IMR-90 (cell line): Measurements from ENCODE around the gene PACC1. TPM values are rescaled to one million over a fixed set of nuclear protein-coding genes. Genes with fewer than 3 reads are reported as not detected.

ENCODE experiments used
- ATAC-seq: fragments of 200-7000 bp; cut with Tn5 transposase; 2 replicates; pipeline ENCODE4 v1.9.1; 2020; ENCODE audit warnings: low read depth, mild to moderate bottlenecking, moderate library complexity
- BruUV-seq: library from RNA; stranded (reverse); fragments of 400-500 nt; replicated peaks from 2 replicates; lab custom pipeline; 2021; lab: Mats Ljungman, UMichigan
- CTCF ChIA-PET: fragments of 300-600 bp; formaldehyde crosslinking; extraction: SDS; loops from one replicate; lab custom pipeline; 2021; ENCODE audit warnings: antibody characterized with exemption; lab: Yijun Ruan, JAX
- POLR2A ChIA-PET: fragments of 300-600 bp; sonication (Branson Sonifier 250); formaldehyde crosslinking; loops from one replicate; lab custom pipeline; 2022; ENCODE audit warnings: antibody characterized with exemption; ENCODE audit not compliant: unreplicated experiment; lab: Charles Lee
- DNase-seq: peaks from one replicate; pipeline ENCODE4 v3.0.0; 2013
- H2AFZ ChIP-seq: replicated peaks from 2 replicates; pipeline ENCODE3; 2013; ENCODE audit warnings: low read length, mild to moderate bottlenecking; ENCODE audit not compliant: poor library complexity
- H2AK5ac ChIP-seq: 2 replicates; pipeline ENCODE4 v1.6.1; 2013; ENCODE audit warnings: low read depth, low read length, inconsistent platforms
- H2AK9ac ChIP-seq: replicated peaks from 2 replicates; pipeline ENCODE3; 2013; ENCODE audit warnings: mild to moderate bottlenecking, low read depth, low read length, moderate library complexity; ENCODE audit not compliant: poor library complexity
- H2BK120ac ChIP-seq: 2 replicates; pipeline ENCODE4 v1.6.1; 2013; ENCODE audit warnings: low read depth, low read length, inconsistent platforms
- H2BK15ac ChIP-seq: 3 replicates; pipeline ENCODE4 v1.6.1; 2013; ENCODE audit warnings: low read depth, low read length, inconsistent platforms
- H2BK20ac ChIP-seq: 2 replicates; pipeline ENCODE4 v1.6.1; 2013; ENCODE audit warnings: low read depth, mild to moderate bottlenecking, inconsistent platforms, low read length, moderate library complexity
- H2BK5ac ChIP-seq: 2 replicates; pipeline ENCODE4 v1.6.1; 2013; ENCODE audit warnings: mild to moderate bottlenecking, low read depth, low read length, inconsistent platforms; ENCODE audit not compliant: poor library complexity, severe bottlenecking
- H3K14ac ChIP-seq: replicated peaks from 2 replicates; pipeline ENCODE4 v1.6.1; 2013; ENCODE audit warnings: low read depth, low read length, inconsistent platforms
- H3K18ac ChIP-seq: 2 replicates; pipeline ENCODE4 v1.6.1; 2013; ENCODE audit warnings: low read depth, low read length, control low read depth
- H3K23ac ChIP-seq: 2 replicates; pipeline ENCODE4 v1.6.1; 2013; ENCODE audit warnings: low read depth, low read length, inconsistent platforms
- H3K27ac ChIP-seq: 2 replicates; pipeline ENCODE4 v1.5.1; 2013; ENCODE audit warnings: mild to moderate bottlenecking, control low read depth, low read length; ENCODE audit not compliant: insufficient read depth
- H3K27me3 ChIP-seq: 2 replicates; pipeline ENCODE4 v1.6.1; 2013; ENCODE audit warnings: low read length; ENCODE audit not compliant: control insufficient read depth, insufficient read depth
- H3K36me3 ChIP-seq: 2 replicates; pipeline ENCODE4 v1.6.1; 2013; ENCODE audit warnings: low read length, mixed read lengths; ENCODE audit not compliant: control insufficient read depth, insufficient read depth
- H3K4ac ChIP-seq: 2 replicates; pipeline ENCODE4 v1.6.1; 2013; ENCODE audit warnings: low read depth, low read length, inconsistent platforms
- H3K4me1 ChIP-seq: 2 replicates; pipeline ENCODE4 v1.6.1; 2013; ENCODE audit warnings: low read length, mixed read lengths; ENCODE audit not compliant: control insufficient read depth, insufficient read depth
- H3K4me2 ChIP-seq: 2 replicates; pipeline ENCODE4 v1.6.1; 2013; ENCODE audit warnings: low read depth, mild to moderate bottlenecking, control low read depth, low read length, moderate library complexity
- H3K4me3 ChIP-seq: 2 replicates; pipeline ENCODE4 v1.5.1; 2013; ENCODE audit warnings: low read depth, mild to moderate bottlenecking, control low read depth, low read length, moderate library complexity; ENCODE audit not compliant: insufficient read depth
- H3K56ac ChIP-seq: 2 replicates; pipeline ENCODE4 v1.6.1; 2013; ENCODE audit warnings: low read length, inconsistent platforms; ENCODE audit not compliant: insufficient read depth; ENCODE audit errors: extremely low read depth
- H3K79me1 ChIP-seq, 2 experiments: 2 replicates each; pipeline ENCODE4 v1.6.1; 2013; ENCODE audit warnings: low read length in 2 of 2, inconsistent platforms in 1 of 2, low read depth in 1 of 2
- H3K9ac ChIP-seq: 2 replicates; pipeline ENCODE4 v1.6.1; 2013; ENCODE audit warnings: low read depth, low read length, control low read depth
- H3K9me1 ChIP-seq: 2 replicates; pipeline ENCODE4 v1.6.1; 2013; ENCODE audit warnings: low read length, inconsistent platforms; ENCODE audit not compliant: insufficient read depth
- H3K9me3 ChIP-seq: 2 replicates; pipeline ENCODE4 v1.6.1; 2013; ENCODE audit warnings: low read length; ENCODE audit not compliant: control insufficient read depth, insufficient read depth
- H4K20me1 ChIP-seq: 2 replicates; pipeline ENCODE4 v1.6.1; 2013; ENCODE audit warnings: low read length, inconsistent platforms; ENCODE audit not compliant: insufficient read depth
- H4K5ac ChIP-seq: 2 replicates; pipeline ENCODE4 v1.6.1; 2013; ENCODE audit warnings: mild to moderate bottlenecking, low read depth, low read length, control low read depth
- H4K8ac ChIP-seq, 2 experiments: 2 replicates each; pipeline ENCODE4 v1.6.1; 2013; ENCODE audit warnings: low read depth in 2 of 2, low read length in 2 of 2, control low read depth in 1 of 2, inconsistent platforms in 1 of 2
- H4K91ac ChIP-seq: 2 replicates; pipeline ENCODE4 v1.6.1; 2013; ENCODE audit warnings: low read depth, low read length, inconsistent platforms; ENCODE audit not compliant: insufficient read depth
- FOS ChIP-seq: fragments of 150-350 bp; IDR thresholded peaks from 2 replicates; pipeline ENCODE4 v1.6.1; 2016; ENCODE audit warnings: low read depth, low read length
- MAZ ChIP-seq: IDR thresholded peaks from 2 replicates; pipeline ENCODE4 v1.6.1; 2012; ENCODE audit warnings: low read depth, mild to moderate bottlenecking, low read length, improper control_type of control experiment, moderate library complexity, borderline replicate concordance
- MXI1 ChIP-seq: IDR thresholded peaks from 2 replicates; pipeline ENCODE4 v1.6.1; 2012; ENCODE audit warnings: low read depth, mild to moderate bottlenecking, low read length, moderate library complexity, borderline replicate concordance
- NFE2L2 ChIP-seq: fragments of 150-350 bp; IDR thresholded peaks from 2 replicates; pipeline ENCODE4 v1.6.1; 2016; ENCODE audit warnings: low read depth, mild to moderate bottlenecking, low read length
- RAD21 ChIP-seq: IDR thresholded peaks from 2 replicates; pipeline ENCODE4 v1.6.1; 2012; ENCODE audit warnings: low read length, improper control_type of control experiment
- RCOR1 ChIP-seq: IDR thresholded peaks from 2 replicates; pipeline ENCODE4 v1.6.1; 2012; ENCODE audit warnings: mild to moderate bottlenecking, low read length, improper control_type of control experiment; ENCODE audit not compliant: insufficient replicate concordance
- WGBS, 2 experiments: methylation state at CpG; one replicate each; pipeline versions ENCODE4 v1.1.5 to v1.1.7; 2013; ENCODE audit warnings: missing lambda C conversion rate in 2 of 2; ENCODE audit not compliant: insufficient read length in 1 of 2; ENCODE audit errors: extremely low coverage in 2 of 2; 5-methylcytosine and 5-hydroxymethylcytosine counted together
- dilution Hi-C: fragments of 300-500 bp; cut with HindIII; formaldehyde crosslinking; loops from one replicate; pipeline ENCODE4 v1.14.3; 2018; ENCODE audit warnings: low sequenced_read_pairs; ENCODE audit not compliant: unreplicated experiment
- in situ Hi-C: fragments of 300-500 bp; cut with MboI; formaldehyde crosslinking; loops from 3 replicates; pipeline ENCODE4 v1.14.3; 2019; ENCODE audit warnings: low sequenced_read_pairs, inconsistent platforms, mixed read lengths
- intact Hi-C: fragments of 100-400 bp; cut with micrococcal nuclease; formaldehyde crosslinking; loops from 2 replicates; pipeline ENCODE4 v1.10.0; 2022
- polyA plus RNA-seq, 3 experiments: library from polyadenylated mRNA; depleted of rRNA; stranded (reverse); fragments of >200 nt; gene quantifications; 2 replicates each; pipeline ENCODE4 v1.2.3, GENCODE V29; 2012; ENCODE audit warnings: low replicate concordance in 1 of 3
- total RNA-seq: library from RNA; depleted of rRNA; stranded (reverse); fragments of >200 nt; gene quantifications from 2 replicates; pipeline ENCODE4 v1.2.3, GENCODE V29; 2012
- TF ChIP-seq, protein P1 (sequence below): conservative IDR thresholded peaks from 2 replicates; pipeline ENCODE4 v1.5.1; 2012; ENCODE audit warnings: mild to moderate bottlenecking, low read depth, low read length, improper control_type of control experiment
- TF ChIP-seq, protein P2 (sequence below): fragments of 150-350 bp; IDR thresholded peaks from 2 replicates; pipeline ENCODE4 v1.6.1; 2016; ENCODE audit warnings: low read depth, mild to moderate bottlenecking, low read length, moderate library complexity, borderline replicate concordance

PACC1 gene
- total and polyA plus RNA-seq, 2 of the 4 experiments (the other 2 are of a cell fraction) = 8.6 to 13.4 TPM

DNA sequence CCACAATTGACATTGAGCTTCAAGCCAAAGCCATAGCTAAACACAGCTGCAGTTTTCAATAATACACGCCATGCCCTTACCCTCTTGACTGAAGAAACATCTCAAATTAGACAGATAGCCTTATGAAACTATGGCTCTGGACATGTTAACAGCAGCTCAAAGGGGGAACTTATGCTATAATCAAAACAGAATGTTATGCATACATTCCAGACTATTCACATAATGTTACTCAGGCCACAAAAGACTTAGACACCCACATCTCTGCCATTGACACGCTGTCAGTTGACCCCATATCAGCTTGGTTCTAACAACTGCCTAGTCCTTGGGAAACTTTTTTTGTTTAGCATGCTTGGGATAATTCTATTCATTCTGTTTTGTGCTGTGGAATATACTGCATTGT lies 15.7 kb upstream of the PACC1 start:
- Histone ChIP-seq H3K9me1 (0 out of 2 replicates have a peak, but pooled peaks cover 3% of the 10 kb centered on the region), H3K27me3 (peaks cover 4% of the 10 kb centered on the region; the same call in 1 of the 2 replicates), H2BK120ac (no peak overlapping the region), H4K5ac (no peak overlapping the region), H2BK20ac (no peak overlapping the region), H2BK5ac (peak overlapping the region; percentile 1), H2AFZ (no peak overlapping the region), H2AK5ac (no peak overlapping the region), H2AK9ac (no peak overlapping the region), H3K4me2 (no peak overlapping the region), H4K8ac (no peak overlapping the region), H2BK15ac (no peak overlapping the region), H3K14ac (no peak overlapping the region), H3K4me3 (no peak overlapping the region), H4K91ac (no peak overlapping the region), H3K9ac (no peak overlapping the region), H3K36me3 (no peaks in the 10 kb centered on the region), H4K20me1 (peaks cover 12% of the 10 kb centered on the region; the same call in 1 of the 2 replicates), H3K4ac (no peak overlapping the region), H3K56ac (no peak overlapping the region), H3K18ac (no peak overlapping the region), H3K79me1 (peaks cover 13 to 28% of the 10 kb centered on the region in 2 experiments), H3K23ac (no peak overlapping the region), H3K4me1 (peaks cover 13% of the 10 kb centered on the region; the same call in 1 of the 2 replicates), H3K27ac (peak overlapping the region; percentile 50; the same call in 1 of the 2 replicates), H3K9me3 (no peaks in the 10 kb centered on the region)
- TF ChIP-seq NFE2L2 (no peak), MXI1 (no peak), MAZ (no peak), RAD21 (no peak), RCOR1 (no peak), FOS (no peak)
- TF ChIP-seq, protein P1, sequence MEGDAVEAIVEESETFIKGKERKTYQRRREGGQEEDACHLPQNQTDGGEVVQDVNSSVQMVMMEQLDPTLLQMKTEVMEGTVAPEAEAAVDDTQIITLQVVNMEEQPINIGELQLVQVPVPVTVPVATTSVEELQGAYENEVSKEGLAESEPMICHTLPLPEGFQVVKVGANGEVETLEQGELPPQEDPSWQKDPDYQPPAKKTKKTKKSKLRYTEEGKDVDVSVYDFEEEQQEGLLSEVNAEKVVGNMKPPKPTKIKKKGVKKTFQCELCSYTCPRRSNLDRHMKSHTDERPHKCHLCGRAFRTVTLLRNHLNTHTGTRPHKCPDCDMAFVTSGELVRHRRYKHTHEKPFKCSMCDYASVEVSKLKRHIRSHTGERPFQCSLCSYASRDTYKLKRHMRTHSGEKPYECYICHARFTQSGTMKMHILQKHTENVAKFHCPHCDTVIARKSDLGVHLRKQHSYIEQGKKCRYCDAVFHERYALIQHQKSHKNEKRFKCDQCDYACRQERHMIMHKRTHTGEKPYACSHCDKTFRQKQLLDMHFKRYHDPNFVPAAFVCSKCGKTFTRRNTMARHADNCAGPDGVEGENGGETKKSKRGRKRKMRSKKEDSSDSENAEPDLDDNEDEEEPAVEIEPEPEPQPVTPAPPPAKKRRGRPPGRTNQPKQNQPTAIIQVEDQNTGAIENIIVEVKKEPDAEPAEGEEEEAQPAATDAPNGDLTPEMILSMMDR = no peak
- TF ChIP-seq, protein P2, sequence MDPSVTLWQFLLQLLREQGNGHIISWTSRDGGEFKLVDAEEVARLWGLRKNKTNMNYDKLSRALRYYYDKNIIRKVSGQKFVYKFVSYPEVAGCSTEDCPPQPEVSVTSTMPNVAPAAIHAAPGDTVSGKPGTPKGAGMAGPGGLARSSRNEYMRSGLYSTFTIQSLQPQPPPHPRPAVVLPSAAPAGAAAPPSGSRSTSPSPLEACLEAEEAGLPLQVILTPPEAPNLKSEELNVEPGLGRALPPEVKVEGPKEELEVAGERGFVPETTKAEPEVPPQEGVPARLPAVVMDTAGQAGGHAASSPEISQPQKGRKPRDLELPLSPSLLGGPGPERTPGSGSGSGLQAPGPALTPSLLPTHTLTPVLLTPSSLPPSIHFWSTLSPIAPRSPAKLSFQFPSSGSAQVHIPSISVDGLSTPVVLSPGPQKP = no peak
- intact Hi-C loops (no loop called here), in situ Hi-C loops (no loop called here), dilution Hi-C loops (no loop called here)
- POLR2A ChIA-PET = no interaction called here
- peak; percentile 9 for ATAC-seq
- CTCF ChIA-PET = interaction anchor here (1.7 kb wide), 1 partner anchor 25 kb away, joined by 7 read pairs; no protein-coding TSS in a partner anchor
- no CpG with 5 or more reads among the region's 2 CpGs for WGBS, 2 experiments
- BruUV-seq = no TSS peak
- DNase-seq = peak; percentile 85
